Mucosa of stomach (tissue), 1 donor: ENCODE measurements around the gene MFN2.

Experiments used
- H3K27me3 ChIP-seq: one replicate; pipeline ENCODE4 v1.7.0; 2013; ENCODE audit warnings: mild to moderate bottlenecking, low read length; ENCODE audit not compliant: control insufficient read depth, insufficient read depth
- H3K36me3 ChIP-seq: one replicate; pipeline ENCODE4 v1.7.0; 2013; ENCODE audit warnings: low read length; ENCODE audit not compliant: control insufficient read depth, insufficient read depth
- H3K4me1 ChIP-seq: one replicate; pipeline ENCODE4 v1.7.0; 2013; ENCODE audit warnings: mild to moderate bottlenecking, low read length; ENCODE audit not compliant: control insufficient read depth, insufficient read depth
- H3K4me3 ChIP-seq: one replicate; pipeline ENCODE4 v1.7.0; 2013; ENCODE audit warnings: low read length
- H3K9ac ChIP-seq: one replicate; pipeline ENCODE4 v1.7.0; 2013; ENCODE audit warnings: mild to moderate bottlenecking, low read length, moderate library complexity
- H3K9me3 ChIP-seq: one replicate; pipeline ENCODE4 v1.7.0; 2013; ENCODE audit warnings: mild to moderate bottlenecking, low read length, moderate library complexity; ENCODE audit not compliant: control insufficient read depth
- donor health status: Pancreatic carcinoma.

Gene MFN2

GRCh38 chr1:12052008-12052573 is 71.8 kb downstream of the MFN2 start:
- Histone ChIP-seq H3K36me3 (no peaks in the 10 kb centered on the region), H3K4me3 (no peak overlapping the region), H3K9ac (no peak overlapping the region), H3K9me3 (no peaks in the 10 kb centered on the region), H3K27me3 (peaks cover 6% of the 10 kb centered on the region), H3K4me1 (peaks cover 5% of the 10 kb centered on the region)

- Histone ChIP-seq H3K9me3 (no peaks in the 10 kb centered on the region), H3K27me3 (no peaks in the 10 kb centered on the region), H3K4me3 (no peak overlapping the region), H3K36me3 (no peaks in the 10 kb centered on the region), H3K4me1 (peaks cover 5% of the 10 kb centered on the region), H3K9ac (no peak overlapping the region)
Measured at GRCh38 chr1:12052997-12053686, 72.9 kb downstream of the MFN2 start.

- Histone ChIP-seq H3K4me3 (no peak overlapping the region), H3K4me1 (peaks cover 5% of the 10 kb centered on the region), H3K9ac (no peak overlapping the region), H3K27me3 (no peaks in the 10 kb centered on the region), H3K9me3 (no peaks in the 10 kb centered on the region), H3K36me3 (no peaks in the 10 kb centered on the region)
Measured at GRCh38 chr1:12053752-12054548, 73.7 kb downstream of the MFN2 start.

GRCh38 chr1:12055259-12055658 is 75.0 kb downstream of the MFN2 start:
- no peak overlapping the region for H3K9ac ChIP-seq
- no peak overlapping the region for H3K4me3 ChIP-seq
- no peaks in the 10 kb centered on the region for H3K9me3 ChIP-seq
- H3K36me3 ChIP-seq, result no peaks in the 10 kb centered on the region
- H3K4me1 ChIP-seq, result peaks cover 5% of the 10 kb centered on the region
- peaks cover 6% of the 10 kb centered on the region for H3K27me3 ChIP-seq

- Histone ChIP-seq H3K9ac (no peak overlapping the region), H3K4me1 (peaks cover 5% of the 10 kb centered on the region), H3K4me3 (no peak overlapping the region), H3K27me3 (peaks cover 9% of the 10 kb centered on the region), H3K36me3 (no peaks in the 10 kb centered on the region), H3K9me3 (no peaks in the 10 kb centered on the region)
Measured at GRCh38 chr1:12056331-12056841, 76.1 kb downstream of the MFN2 start.

GRCh38 chr1:12057382-12057781 is 77.1 kb downstream of the MFN2 start:
- H3K27me3 ChIP-seq, result peaks cover 17% of the 10 kb centered on the region
- no peaks in the 10 kb centered on the region for H3K9me3 ChIP-seq
- no peak overlapping the region for H3K9ac ChIP-seq
- no peaks in the 10 kb centered on the region for H3K36me3 ChIP-seq
- peaks cover under 1% of the 10 kb centered on the region for H3K4me1 ChIP-seq
- no peak overlapping the region for H3K4me3 ChIP-seq

- H3K4me3 ChIP-seq, result no peak overlapping the region
- H3K9ac ChIP-seq, result no peak overlapping the region
- H3K4me1 ChIP-seq, result no peaks in the 10 kb centered on the region
- H3K9me3 ChIP-seq, result no peaks in the 10 kb centered on the region
- peaks cover 21% of the 10 kb centered on the region for H3K27me3 ChIP-seq
- no peaks in the 10 kb centered on the region for H3K36me3 ChIP-seq
Measured at GRCh38 chr1:12057940-12058687, 77.9 kb downstream of the MFN2 start.

- H3K4me3 ChIP-seq, result no peak overlapping the region
- no peaks in the 10 kb centered on the region for H3K9me3 ChIP-seq
Measured at GRCh38 chr1:12059226-12059625, 79.0 kb downstream of the MFN2 start.

GRCh38 chr1:12059722-12060464 is 79.6 kb downstream of the MFN2 start:
- H3K9me3 ChIP-seq, result no peaks in the 10 kb centered on the region
- H3K4me3 ChIP-seq, result no peak overlapping the region
- no peaks in the 10 kb centered on the region for H3K4me1 ChIP-seq

More at GRCh38 chr1:12059226-12059625, 79.0 kb downstream of the MFN2 start:
- no peaks in the 10 kb centered on the region for H3K4me1 ChIP-seq
- H3K27me3 ChIP-seq, result peaks cover 33% of the 10 kb centered on the region
- H3K9ac ChIP-seq, result no peak overlapping the region
- no peaks in the 10 kb centered on the region for H3K36me3 ChIP-seq

GRCh38 chr1:12060500-12060899 is 80.3 kb downstream of the MFN2 start:
- peaks cover 42% of the 10 kb centered on the region for H3K27me3 ChIP-seq
- no peak overlapping the region for H3K9ac ChIP-seq
- H3K4me1 ChIP-seq, result no peaks in the 10 kb centered on the region
- no peaks in the 10 kb centered on the region for H3K9me3 ChIP-seq
- no peak overlapping the region for H3K4me3 ChIP-seq
- no peaks in the 10 kb centered on the region for H3K36me3 ChIP-seq

More at GRCh38 chr1:12059722-12060464, 79.6 kb downstream of the MFN2 start:
- no peaks in the 10 kb centered on the region for H3K36me3 ChIP-seq
- H3K9ac ChIP-seq, result no peak overlapping the region
- peaks cover 39% of the 10 kb centered on the region for H3K27me3 ChIP-seq
